ENCODE measurements around the gene FMO5.

Gene FMO5

GRCh38 chr1:147152772-147153171 lies 72.4 kb downstream of the FMO5 start:
- TF ChIP-seq ZSCAN23 (tag by site-specific recombination; IDR thresholded peaks at IDR 0.05) = no peak
- no peak for TF ChIP-seq ZSCAN18 (tag by site-specific recombination; IDR thresholded peaks at IDR 0.05)
- no peak for TF ChIP-seq ZNF311 (tag by site-specific recombination; IDR thresholded peaks at IDR 0.05; ENCODE audit: borderline replicate concordance)
- TF ChIP-seq KLF16 (tag by site-specific recombination; IDR thresholded peaks at IDR 0.05) = no peak
- no peak for TF ChIP-seq ZBTB6 (tag by site-specific recombination; IDR thresholded peaks at IDR 0.05)
- TF ChIP-seq, protein P1, sequence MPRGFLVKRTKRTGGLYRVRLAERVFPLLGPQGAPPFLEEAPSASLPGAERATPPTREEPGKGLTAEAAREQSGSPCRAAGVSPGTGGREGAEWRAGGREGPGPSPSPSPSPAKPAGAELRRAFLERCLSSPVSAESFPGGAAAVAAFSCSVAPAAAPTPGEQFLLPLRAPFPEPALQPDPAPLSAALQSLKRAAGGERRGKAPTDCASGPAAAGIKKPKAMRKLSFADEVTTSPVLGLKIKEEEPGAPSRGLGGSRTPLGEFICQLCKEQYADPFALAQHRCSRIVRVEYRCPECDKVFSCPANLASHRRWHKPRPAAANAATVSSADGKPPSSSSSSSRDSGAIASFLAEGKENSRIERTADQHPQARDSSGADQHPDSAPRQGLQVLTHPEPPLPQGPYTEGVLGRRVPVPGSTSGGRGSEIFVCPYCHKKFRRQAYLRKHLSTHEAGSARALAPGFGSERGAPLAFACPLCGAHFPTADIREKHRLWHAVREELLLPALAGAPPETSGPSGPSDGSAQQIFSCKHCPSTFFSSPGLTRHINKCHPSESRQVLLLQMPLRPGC (tag by site-specific recombination; IDR thresholded peaks at IDR 0.05) = no peak
- TF ChIP-seq, protein P2, sequence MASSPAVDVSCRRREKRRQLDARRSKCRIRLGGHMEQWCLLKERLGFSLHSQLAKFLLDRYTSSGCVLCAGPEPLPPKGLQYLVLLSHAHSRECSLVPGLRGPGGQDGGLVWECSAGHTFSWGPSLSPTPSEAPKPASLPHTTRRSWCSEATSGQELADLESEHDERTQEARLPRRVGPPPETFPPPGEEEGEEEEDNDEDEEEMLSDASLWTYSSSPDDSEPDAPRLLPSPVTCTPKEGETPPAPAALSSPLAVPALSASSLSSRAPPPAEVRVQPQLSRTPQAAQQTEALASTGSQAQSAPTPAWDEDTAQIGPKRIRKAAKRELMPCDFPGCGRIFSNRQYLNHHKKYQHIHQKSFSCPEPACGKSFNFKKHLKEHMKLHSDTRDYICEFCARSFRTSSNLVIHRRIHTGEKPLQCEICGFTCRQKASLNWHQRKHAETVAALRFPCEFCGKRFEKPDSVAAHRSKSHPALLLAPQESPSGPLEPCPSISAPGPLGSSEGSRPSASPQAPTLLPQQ (tag by site-specific recombination; IDR thresholded peaks at IDR 0.05) = no peak
- TF ChIP-seq ZFHX2 (tag by site-specific recombination; conservative IDR thresholded peaks at IDR 0.05) = no peak
- no peak for TF ChIP-seq ZNF704 (tag by site-specific recombination; IDR thresholded peaks at IDR 0.05)
- no peak for TF ChIP-seq ZNF202 (tag by site-specific recombination; IDR thresholded peaks at IDR 0.05; ENCODE audit: borderline replicate concordance)
- no peak for TF ChIP-seq MYNN (tag by site-specific recombination; IDR thresholded peaks at IDR 0.05; ENCODE audit: borderline replicate concordance)
- no peak for TF ChIP-seq ZIC2 (tag by site-specific recombination; IDR thresholded peaks at IDR 0.05)
- TF ChIP-seq, protein P3, sequence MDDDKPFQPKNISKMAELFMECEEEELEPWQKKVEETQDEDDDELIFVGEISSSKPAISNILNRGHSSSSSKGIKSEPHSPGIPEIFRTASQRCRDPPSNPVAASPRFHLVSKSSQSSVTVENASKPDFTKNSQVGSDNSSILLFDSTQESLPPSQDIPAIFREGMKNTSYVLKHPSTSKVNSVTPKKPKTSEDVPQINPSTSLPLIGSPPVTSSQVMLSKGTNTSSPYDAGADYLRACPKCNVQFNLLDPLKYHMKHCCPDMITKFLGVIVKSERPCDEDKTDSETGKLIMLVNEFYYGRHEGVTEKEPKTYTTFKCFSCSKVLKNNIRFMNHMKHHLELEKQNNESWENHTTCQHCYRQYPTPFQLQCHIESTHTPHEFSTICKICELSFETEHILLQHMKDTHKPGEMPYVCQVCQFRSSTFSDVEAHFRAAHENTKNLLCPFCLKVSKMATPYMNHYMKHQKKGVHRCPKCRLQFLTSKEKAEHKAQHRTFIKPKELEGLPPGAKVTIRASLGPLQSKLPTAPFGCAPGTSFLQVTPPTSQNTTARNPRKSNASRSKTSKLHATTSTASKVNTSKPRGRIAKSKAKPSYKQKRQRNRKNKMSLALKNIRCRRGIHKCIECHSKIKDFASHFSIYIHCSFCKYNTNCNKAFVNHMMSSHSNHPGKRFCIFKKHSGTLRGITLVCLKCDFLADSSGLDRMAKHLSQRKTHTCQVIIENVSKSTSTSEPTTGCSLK (tag by site-specific recombination; IDR thresholded peaks at IDR 0.05) = no peak
- no peak for TF ChIP-seq BCL11B (tag by site-specific recombination; IDR thresholded peaks at IDR 0.05; ENCODE audit: low read depth)
- TF ChIP-seq ZNF473 (tag by site-specific recombination; IDR thresholded peaks at IDR 0.05) = no peak
- no peak for TF ChIP-seq RBAK (tag by site-specific recombination; IDR thresholded peaks at IDR 0.05)
- ChIA-PET CTCF (no interaction called here), POLR2A (no interaction called here)
- Histone ChIP-seq H3K4me1 (ENCODE audit: control insufficient read depth, insufficient read depth, low read length) (no peaks in the 10 kb centered on the region), H3K9me3 (ENCODE audit: control insufficient read depth, insufficient read depth, low read depth, low read length) (no peaks in the 10 kb centered on the region), H3K36me3 (ENCODE audit: control insufficient read depth in 2 of 2, insufficient read depth in 1 of 2, low read length in 2 of 2) (peaks cover 0 to 35% of the 10 kb centered on the region in 2 experiments; a peak in 1 of 3 replicates), H3K27ac (ENCODE audit: extremely low read depth, low read depth, low read length) (no peak overlapping the region), H3K4me3 (ENCODE audit: low read depth, low read length) (no peak overlapping the region)

DNA sequence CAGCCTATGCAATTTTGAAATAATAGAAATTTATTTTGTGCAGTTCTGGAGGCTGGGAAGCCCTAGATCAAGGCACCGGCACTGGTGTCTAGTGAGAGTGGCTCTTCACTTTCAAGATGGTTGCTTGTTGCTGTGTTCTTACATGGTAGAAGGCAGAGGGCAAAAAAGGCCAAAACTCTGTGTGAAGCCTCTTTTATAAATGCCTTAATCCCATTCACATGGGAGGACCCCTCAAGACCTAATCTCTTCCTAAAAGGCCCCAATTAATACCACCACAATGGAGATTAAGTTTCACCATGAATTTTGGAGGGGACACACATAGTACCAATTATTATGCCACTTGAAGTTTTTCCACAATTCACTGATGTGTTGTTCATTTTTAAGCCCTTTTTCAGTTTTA lies 73.9 kb downstream of the FMO5 start:
- no peak overlapping the region for H3K4me3 ChIP-seq (ENCODE audit: low read depth, low read length)
- peaks cover 0 to 22% of the 10 kb centered on the region in 2 experiments; a peak in 1 of 3 replicates for H3K36me3 ChIP-seq (ENCODE audit: control insufficient read depth in 2 of 2, insufficient read depth in 1 of 2, low read length in 2 of 2)
- ChIA-PET CTCF (no interaction called here), POLR2A (no interaction called here)
- H3K27ac ChIP-seq (ENCODE audit: extremely low read depth, low read depth, low read length) = no peak overlapping the region
- no peaks in the 10 kb centered on the region for H3K9me3 ChIP-seq (ENCODE audit: control insufficient read depth, insufficient read depth, low read depth, low read length)
- H3K4me1 ChIP-seq (ENCODE audit: control insufficient read depth, insufficient read depth, low read length) = no peaks in the 10 kb centered on the region
- no peak for TF ChIP-seq ZSCAN16 (tag by site-specific recombination; IDR thresholded peaks at IDR 0.05)
- TF ChIP-seq KLF8 (tag by site-specific recombination; IDR thresholded peaks at IDR 0.05) = no peak
- no peak for TF ChIP-seq ZNF777 (tag by site-specific recombination; IDR thresholded peaks at IDR 0.05; ENCODE audit: borderline replicate concordance)
